ENCODE data around the gene FAM222A. TPM values are rescaled to one million over a fixed set of nuclear protein-coding genes. Genes with fewer than 3 reads are reported as not detected.

Gene FAM222A
- total RNA-seq, 4 donors from 2014 or later, result 1.4 to 3.0 (median 1.8) TPM

GRCh38 chr12:109756457-109756856 is 42.8 kb downstream of the FAM222A start:
- TF ChIP-seq POLR2AphosphoS5 (IDR thresholded peaks at IDR 0.05), result no peak
- no peak for TF ChIP-seq POLR2A (IDR thresholded peaks at IDR 0.05)
- H3K27me3 ChIP-seq, result no peaks in the 10 kb centered on the region
- intact Hi-C loops (cut with DNase I; ENCODE audit: low total_unique reads) (no loop called here), in situ Hi-C loops (cut with MboI; ENCODE audit: low pct_ligation_motif_present in 1 of 4, low pct_unique_long_range_greater_than_20kb in 1 of 4, low sequenced_read_pairs in 3 of 4) (no loop called here)
- H3K27ac ChIP-seq, result no peak overlapping the region
- H3K9me3 ChIP-seq, result peaks cover 3 to 6% of the 10 kb centered on the region in 2 donors
- peaks cover 0 to 12% (median 0%) of the 10 kb centered on the region in 4 donors for H3K4me1 ChIP-seq
- no peaks in the 10 kb centered on the region for H3K36me3 ChIP-seq
- DNase-seq, result no peak
- WGBS, 2 donors (ENCODE audit: low coverage in 1 of 2), result 86 to 100% methylated on average over 1 of the region's 1 CpG
- no peak overlapping the region for H3K4me3 ChIP-seq

DNA sequence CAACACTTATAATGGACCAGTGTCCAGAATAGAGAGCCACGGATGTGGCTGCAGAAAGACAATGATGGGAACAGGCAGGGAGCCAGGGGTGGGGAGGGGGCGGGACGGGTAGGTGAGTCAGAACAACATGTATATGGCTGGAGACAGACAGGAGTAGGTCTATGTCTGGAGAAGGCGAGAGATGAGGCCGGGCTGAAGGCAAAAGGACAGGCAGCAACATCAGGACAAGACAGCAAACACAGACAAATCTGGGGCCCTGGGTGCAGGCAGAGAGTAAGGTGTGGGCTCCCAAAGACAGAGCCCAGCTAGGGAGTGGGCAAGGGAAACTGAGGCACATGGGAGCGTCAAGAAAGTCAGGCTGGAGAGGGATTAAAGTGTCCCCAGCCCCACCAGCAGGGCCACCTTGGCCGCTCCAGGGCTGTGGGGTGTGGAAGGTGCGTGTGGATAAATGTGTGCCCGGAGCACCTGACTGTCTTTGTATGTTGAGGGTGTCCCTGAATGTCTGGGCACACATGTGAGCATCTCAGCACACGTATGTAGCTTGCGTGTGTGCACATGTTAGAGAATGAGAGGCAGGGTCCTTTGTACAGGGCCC is 44.1 kb downstream of the FAM222A start:
- in situ Hi-C loops (cut with MboI; ENCODE audit: low pct_ligation_motif_present in 1 of 4, low pct_unique_long_range_greater_than_20kb in 1 of 4, low sequenced_read_pairs in 3 of 4) (no loop called here), intact Hi-C loops (cut with DNase I; ENCODE audit: low total_unique reads) (no loop called here)
- no peak for DNase-seq
- Histone ChIP-seq H3K4me3 (no peak overlapping the region), H3K36me3 (no peaks in the 10 kb centered on the region), H3K9me3 (peaks cover 3 to 6% of the 10 kb centered on the region in 2 donors), H3K27ac (no peak overlapping the region), H3K4me1 (peaks cover 0 to 12% (median 0%) of the 10 kb centered on the region in 4 donors), H3K27me3 (no peaks in the 10 kb centered on the region)
- TF ChIP-seq POLR2A (IDR thresholded peaks at IDR 0.05), result no peak
- no peak for TF ChIP-seq POLR2AphosphoS5 (IDR thresholded peaks at IDR 0.05)
- no peak for TF ChIP-seq EP300 (IDR thresholded peaks at IDR 0.05; ENCODE audit: low read depth)
- TF ChIP-seq, protein P1, sequence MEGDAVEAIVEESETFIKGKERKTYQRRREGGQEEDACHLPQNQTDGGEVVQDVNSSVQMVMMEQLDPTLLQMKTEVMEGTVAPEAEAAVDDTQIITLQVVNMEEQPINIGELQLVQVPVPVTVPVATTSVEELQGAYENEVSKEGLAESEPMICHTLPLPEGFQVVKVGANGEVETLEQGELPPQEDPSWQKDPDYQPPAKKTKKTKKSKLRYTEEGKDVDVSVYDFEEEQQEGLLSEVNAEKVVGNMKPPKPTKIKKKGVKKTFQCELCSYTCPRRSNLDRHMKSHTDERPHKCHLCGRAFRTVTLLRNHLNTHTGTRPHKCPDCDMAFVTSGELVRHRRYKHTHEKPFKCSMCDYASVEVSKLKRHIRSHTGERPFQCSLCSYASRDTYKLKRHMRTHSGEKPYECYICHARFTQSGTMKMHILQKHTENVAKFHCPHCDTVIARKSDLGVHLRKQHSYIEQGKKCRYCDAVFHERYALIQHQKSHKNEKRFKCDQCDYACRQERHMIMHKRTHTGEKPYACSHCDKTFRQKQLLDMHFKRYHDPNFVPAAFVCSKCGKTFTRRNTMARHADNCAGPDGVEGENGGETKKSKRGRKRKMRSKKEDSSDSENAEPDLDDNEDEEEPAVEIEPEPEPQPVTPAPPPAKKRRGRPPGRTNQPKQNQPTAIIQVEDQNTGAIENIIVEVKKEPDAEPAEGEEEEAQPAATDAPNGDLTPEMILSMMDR (IDR thresholded peaks at IDR 0.05), result no peak
- WGBS, 2 donors (ENCODE audit: low coverage in 1 of 2), result 72 to 84% methylated on average over 7 to 11 of the region's 11 CpGs

- peak; percentile 4 for DNase-seq
Measured at GRCh38 chr12:109758426-109759420, 45.1 kb downstream of the FAM222A start.

GRCh38 chr12:109759595-109759994 is 46.0 kb downstream of the FAM222A start:
- H3K36me3 ChIP-seq, result no peaks in the 10 kb centered on the region
- in situ Hi-C loops (cut with MboI; ENCODE audit: low pct_ligation_motif_present in 1 of 4, low pct_unique_long_range_greater_than_20kb in 1 of 4, low sequenced_read_pairs in 3 of 4) (no loop called here), intact Hi-C loops (cut with DNase I; ENCODE audit: low total_unique reads) (no loop called here)
- peaks cover 3 to 6% of the 10 kb centered on the region in 2 donors for H3K9me3 ChIP-seq
- DNase-seq, result peak; percentile 6
- 70 to 85% methylated on average over 2 to 9 of the region's 13 CpGs for WGBS, 2 donors (ENCODE audit: low coverage in 1 of 2)
- H3K27me3 ChIP-seq, result no peaks in the 10 kb centered on the region
- H3K27ac ChIP-seq, result no peak overlapping the region
- TF ChIP-seq, protein P1 (IDR thresholded peaks at IDR 0.05), result no peak
- TF ChIP-seq POLR2AphosphoS5 (IDR thresholded peaks at IDR 0.05), result peak in 1 of 3 donors; percentile 9
- TF ChIP-seq POLR2A (IDR thresholded peaks at IDR 0.05), result no peak
- peaks cover 0 to 12% (median 0%) of the 10 kb centered on the region in 4 donors for H3K4me1 ChIP-seq
- no peak overlapping the region for H3K4me3 ChIP-seq

More at GRCh38 chr12:109758426-109759420, 45.1 kb downstream of the FAM222A start:
- in situ Hi-C loops (cut with MboI; ENCODE audit: low pct_ligation_motif_present in 1 of 4, low pct_unique_long_range_greater_than_20kb in 1 of 4, low sequenced_read_pairs in 3 of 4) (no loop called here), intact Hi-C loops (cut with DNase I; ENCODE audit: low total_unique reads) (no loop called here)
- H3K27me3 ChIP-seq, result no peaks in the 10 kb centered on the region
- 74% methylated on average over 15 of the region's 15 CpGs; no CpG with 5 or more reads in 1 of the 2 donors for WGBS, 2 donors (ENCODE audit: low coverage in 1 of 2)
- H3K36me3 ChIP-seq, result no peaks in the 10 kb centered on the region
- TF ChIP-seq POLR2AphosphoS5 (IDR thresholded peaks at IDR 0.05) (no peak), EP300 (IDR thresholded peaks at IDR 0.05; ENCODE audit: low read depth) (no peak), POLR2A (IDR thresholded peaks at IDR 0.05) (no peak)
- TF ChIP-seq, protein P1 (IDR thresholded peaks at IDR 0.05), result no peak
- peaks cover 3 to 6% of the 10 kb centered on the region in 2 donors for H3K9me3 ChIP-seq
- peaks cover 0 to 12% (median 0%) of the 10 kb centered on the region in 4 donors for H3K4me1 ChIP-seq
- H3K4me3 ChIP-seq, result no peak overlapping the region
- H3K27ac ChIP-seq, result no peak overlapping the region
